GM06990 (cell line): ENCODE data around the gene CEP55.
"Not testable (repeated sequence)": the region's sequence is repeated elsewhere in the genome, so short reads cannot be mapped to it uniquely, and the experiment has no call there.

Source experiments
- DNase-seq: peaks from one replicate; pipeline ENCODE4 v3.0.0-alpha.2; 2011; ENCODE audit not compliant: insufficient read length; ENCODE audit errors: extremely low read depth
- H3K27me3 ChIP-seq: replicated peaks from 2 replicates; pipeline ENCODE4 v1.6.0; 2011; ENCODE audit warnings: low read length; ENCODE audit not compliant: control insufficient read depth, insufficient read depth
- H3K36me3 ChIP-seq: 2 replicates; pipeline ENCODE4 v1.5.1; 2011; ENCODE audit warnings: low read length; ENCODE audit not compliant: control insufficient read depth, insufficient read depth
- H3K4me3 ChIP-seq: replicated peaks from 2 replicates; pipeline ENCODE4 v1.5.1; 2011; ENCODE audit warnings: low read depth, mild to moderate bottlenecking, control low read depth, low read length
- CTCF ChIP-seq: IDR thresholded peaks from 2 replicates; pipeline ENCODE4 v1.5.1; 2011; ENCODE audit warnings: low read length, control low read depth, mild to moderate bottlenecking, inconsistent platforms; ENCODE audit not compliant: insufficient read depth, poor library complexity, severe bottlenecking

Gene CEP55

GRCh38 chr10:93515071-93516005 lies 18.9 kb downstream of the CEP55 start:
- H3K36me3 ChIP-seq: peaks cover 14% of the 10 kb centered on the region
- no peaks in the 10 kb centered on the region for H3K27me3 ChIP-seq
- no peak overlapping the region for H3K4me3 ChIP-seq
- no peak for DNase-seq
- no peak for TF ChIP-seq CTCF

- H3K4me3 ChIP-seq: no peak overlapping the region
- peaks cover 14% of the 10 kb centered on the region for H3K36me3 ChIP-seq
- TF ChIP-seq CTCF: no peak
- DNase-seq: no peak
- no peaks in the 10 kb centered on the region for H3K27me3 ChIP-seq
Observed at GRCh38 chr10:93516006-93516380, 19.6 kb downstream of the CEP55 start.

- Histone ChIP-seq H3K27me3 (no peaks in the 10 kb centered on the region), H3K36me3 (peaks cover 15% of the 10 kb centered on the region), H3K4me3 (no peak overlapping the region)
- no peak for DNase-seq
- TF ChIP-seq CTCF: no peak
Observed at GRCh38 chr10:93518531-93518930, 22.1 kb downstream of the CEP55 start.

DNA sequence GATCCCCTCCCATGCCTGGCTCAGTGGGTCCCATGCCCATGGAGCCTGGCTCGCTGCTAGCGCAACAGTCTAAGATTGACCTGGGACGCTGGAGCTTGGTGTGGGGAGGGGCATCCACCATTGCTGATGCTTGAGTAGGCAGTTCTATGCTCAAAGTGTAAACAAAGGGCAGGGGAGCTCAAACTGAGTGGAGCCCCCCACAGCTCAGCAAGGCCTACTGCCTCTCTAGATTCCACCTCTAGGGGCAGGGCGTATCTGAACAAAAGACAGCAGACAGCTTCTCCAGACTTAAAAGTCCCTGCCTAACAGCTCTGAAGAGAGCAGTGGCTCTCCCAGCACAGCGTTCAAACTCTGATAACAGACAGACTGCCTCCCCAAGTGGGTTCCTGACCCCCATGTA lies 38.9 kb downstream of the CEP55 start:
- TF ChIP-seq CTCF: no peak
- Histone ChIP-seq H3K4me3 (no peak overlapping the region), H3K27me3 (no peaks in the 10 kb centered on the region), H3K36me3 (no peaks in the 10 kb centered on the region)
- DNase-seq: no peak

- DNase-seq, H3K36me3 ChIP-seq: not testable (repeated sequence)
Observed at GRCh38 chr10:93540871-93541270, 44.5 kb downstream of the CEP55 start.

DNA sequence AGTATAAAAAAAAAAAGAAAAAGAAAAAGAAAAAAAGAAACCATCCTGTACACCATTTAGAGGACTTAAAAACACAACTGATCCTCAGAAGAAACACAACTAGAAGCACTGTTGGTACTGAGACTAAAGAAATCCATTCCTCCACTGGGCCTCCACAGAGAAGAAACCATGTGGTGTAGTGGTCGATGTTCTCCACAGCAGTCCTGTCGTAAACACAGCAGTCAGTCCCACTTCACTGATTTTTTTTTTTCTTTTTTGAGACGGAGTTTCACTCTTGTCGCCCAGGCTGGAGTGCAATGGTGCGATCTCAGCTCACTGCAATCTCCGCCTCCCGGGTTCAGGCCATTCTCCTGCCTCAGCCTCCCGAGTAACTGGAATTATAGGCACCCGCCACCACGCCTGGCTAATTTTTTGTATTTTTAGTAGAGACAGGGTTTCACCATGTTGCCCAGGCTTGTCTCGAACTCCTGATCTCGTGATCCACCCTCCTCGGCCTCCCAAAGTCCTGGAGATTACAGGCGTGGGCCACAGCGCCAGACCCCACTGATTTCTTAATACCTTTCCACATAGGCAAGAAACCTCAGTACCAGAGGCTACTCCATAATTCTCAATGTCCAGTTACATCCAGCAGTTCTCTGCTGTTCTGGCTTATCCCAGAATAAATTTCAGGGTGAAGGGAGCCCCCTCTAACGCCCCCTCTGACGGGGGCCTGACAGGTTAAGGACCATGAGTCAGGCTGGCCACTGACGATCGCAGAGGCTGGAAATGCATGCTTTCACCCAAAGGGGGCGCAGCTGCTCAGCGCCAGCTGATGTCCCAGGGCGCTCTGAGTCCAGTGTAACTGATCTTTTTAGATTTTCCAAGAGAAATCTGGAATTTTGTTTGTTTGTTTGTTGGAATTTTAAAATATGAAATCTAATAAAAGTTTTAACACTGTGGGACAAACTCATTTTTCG lies 45.3 kb downstream of the CEP55 start:
- H3K4me3 ChIP-seq: no peak overlapping the region

More at GRCh38 chr10:93540871-93541270, 44.5 kb downstream of the CEP55 start:
- H3K4me3 ChIP-seq, H3K27me3 ChIP-seq: not testable (repeated sequence)

More for the DNA sequence above, 45.3 kb downstream of the CEP55 start:
- H3K27me3 ChIP-seq: no peaks in the 10 kb centered on the region
- TF ChIP-seq CTCF: peak; percentile 81
- H3K36me3 ChIP-seq: no peaks in the 10 kb centered on the region
- no peak for DNase-seq
